Measurements from ENCODE around the gene UAP1L1. TPM values are rescaled to one million over a fixed set of nuclear protein-coding genes. Genes with fewer than 3 reads are reported as not detected.

The UAP1L1 gene
- total and polyA plus RNA-seq, 9 of the 15 experiments (the other 6 are each of a cell fraction or from before 2014, with no cell fraction given), result 0.20 to 8.6 (median 3.7) TPM

DNA sequence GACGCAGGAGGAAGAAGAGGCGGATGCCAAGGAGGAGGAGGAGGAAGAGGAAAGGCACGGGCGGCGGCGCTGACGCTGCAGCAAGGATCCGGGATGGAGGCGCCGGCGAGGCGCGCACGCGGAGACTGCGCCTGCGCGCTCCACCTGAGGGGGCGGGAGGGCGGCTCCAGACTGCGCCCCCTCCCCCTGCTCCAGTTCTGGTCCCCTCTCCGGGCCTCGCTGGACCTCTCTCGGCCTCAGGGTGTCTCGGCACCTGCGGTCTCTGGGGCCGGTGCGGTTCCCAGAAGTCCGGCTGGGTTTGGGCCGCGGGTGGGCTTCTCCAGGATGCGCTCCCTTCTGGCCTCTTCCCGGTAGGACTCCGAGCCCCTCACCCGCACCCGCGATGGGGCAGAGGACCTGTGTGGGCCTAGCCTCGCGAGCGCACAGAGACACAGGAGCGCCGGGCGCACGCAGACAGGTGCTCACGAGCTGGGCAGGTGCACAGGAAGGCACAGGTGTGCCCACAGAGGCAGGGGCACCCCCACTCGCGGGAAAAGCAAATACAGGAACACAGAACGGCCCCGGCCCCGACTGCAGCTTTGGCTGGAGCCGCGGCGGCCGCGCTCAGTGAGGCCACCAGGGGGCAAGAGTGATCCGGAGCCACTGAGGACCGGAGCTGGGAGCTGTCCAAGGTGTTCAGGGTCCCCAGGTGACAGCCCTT, 31.1 kb upstream of the UAP1L1 start, which contains the start of gene NPDC1 (continued):
- TF ChIP-seq ZNF444 (CRISPR knock-in tag; IDR thresholded peaks at IDR 0.05) (no peak), RBM22 (IDR thresholded peaks at IDR 0.05; ENCODE audit: low read depth, low read length, poor library complexity, severe bottlenecking) (no peak), RBM39 (optimal IDR thresholded peaks at IDR 0.05; ENCODE audit: low read depth, low read length) (no peak), SMARCA4 (IDR thresholded peaks at IDR 0.05) (no peak), SNAPC5 (CRISPR knock-in tag; IDR thresholded peaks at IDR 0.05) (no peak), GTF2A2 (tag; IDR thresholded peaks at IDR 0.05) (no peak), LCOR (CRISPR knock-in tag; IDR thresholded peaks at IDR 0.05) (no peak), TFAM (CRISPR knock-in tag; conservative IDR thresholded peaks at IDR 0.05) (no peak), TOE1 (IDR thresholded peaks at IDR 0.05; ENCODE audit: borderline replicate concordance) (no peak), TOE1 (CRISPR knock-in tag; IDR thresholded peaks at IDR 0.05; ENCODE audit: borderline replicate concordance, low read depth) (no peak), CTBP1 (IDR thresholded peaks at IDR 0.05; ENCODE audit: borderline replicate concordance) (peak; percentile 42), HIVEP1 (CRISPR knock-in tag; IDR thresholded peaks at IDR 0.05) (no peak), ESRRA (IDR thresholded peaks at IDR 0.05; ENCODE audit: borderline replicate concordance, low read depth) (no peak), MAFK (IDR thresholded peaks at IDR 0.05; ENCODE audit: low read length) (no peak), SMC3 (conservative IDR thresholded peaks at IDR 0.05; ENCODE audit: insufficient read depth, low read depth, low read length) (peak; percentile 69), ELF2 (CRISPR knock-in tag; IDR thresholded peaks at IDR 0.05) (no peak), ZNF311 (CRISPR knock-in tag; IDR thresholded peaks at IDR 0.05) (no peak), CHD4 (IDR thresholded peaks at IDR 0.05; ENCODE audit: insufficient read depth, insufficient replicate concordance, low read depth, low read length, poor library complexity, severe bottlenecking) (no peak), RFX1 (IDR thresholded peaks at IDR 0.05) (no peak), TEAD2 (tag; IDR thresholded peaks at IDR 0.05) (no peak), KAT8 (IDR thresholded peaks at IDR 0.05; ENCODE audit: low read depth) (no peak), ZBTB12 (CRISPR knock-in tag; IDR thresholded peaks at IDR 0.05) (no peak), TBP (optimal IDR thresholded peaks at IDR 0.05; ENCODE audit: low read depth, low read length) (no peak), SAP30 (IDR thresholded peaks at IDR 0.05; ENCODE audit: borderline replicate concordance, insufficient read depth, low read depth, low read length, poor library complexity, severe bottlenecking) (peak; percentile 38), OTX1 (CRISPR knock-in tag; IDR thresholded peaks at IDR 0.05) (no peak), EZH2 (IDR thresholded peaks at IDR 0.05; ENCODE audit: borderline replicate concordance, low read depth, low read length) (no peak), BRD4 (IDR thresholded peaks at IDR 0.05) (no peak)
- TF ChIP-seq, protein P1, sequence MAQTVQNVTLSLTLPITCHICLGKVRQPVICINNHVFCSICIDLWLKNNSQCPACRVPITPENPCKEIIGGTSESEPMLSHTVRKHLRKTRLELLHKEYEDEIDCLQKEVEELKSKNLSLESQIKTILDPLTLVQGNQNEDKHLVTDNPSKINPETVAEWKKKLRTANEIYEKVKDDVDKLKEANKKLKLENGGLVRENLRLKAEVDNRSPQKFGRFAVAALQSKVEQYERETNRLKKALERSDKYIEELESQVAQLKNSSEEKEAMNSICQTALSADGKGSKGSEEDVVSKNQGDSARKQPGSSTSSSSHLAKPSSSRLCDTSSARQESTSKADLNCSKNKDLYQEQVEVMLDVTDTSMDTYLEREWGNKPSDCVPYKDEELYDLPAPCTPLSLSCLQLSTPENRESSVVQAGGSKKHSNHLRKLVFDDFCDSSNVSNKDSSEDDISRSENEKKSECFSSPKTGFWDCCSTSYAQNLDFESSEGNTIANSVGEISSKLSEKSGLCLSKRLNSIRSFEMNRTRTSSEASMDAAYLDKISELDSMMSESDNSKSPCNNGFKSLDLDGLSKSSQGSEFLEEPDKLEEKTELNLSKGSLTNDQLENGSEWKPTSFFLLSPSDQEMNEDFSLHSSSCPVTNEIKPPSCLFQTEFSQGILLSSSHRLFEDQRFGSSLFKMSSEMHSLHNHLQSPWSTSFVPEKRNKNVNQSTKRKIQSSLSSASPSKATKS (CRISPR knock-in tag; IDR thresholded peaks at IDR 0.05), result no peak

Measured in K562 (cell line).